Umbilical cord (tissue), 2 donors: ENCODE measurements around the gene PTBP1. TPM values are rescaled to one million over a fixed set of nuclear protein-coding genes. Genes with fewer than 3 reads are reported as not detected.
A peak's percentile ranks its signal among the peaks of the same experiment; 100 is the strongest.

Experiments used
- DNase-seq: peaks from one replicate; pipeline ENCODE4 v3.0.0-alpha.2; 2015; ENCODE audit warnings: low spot score
- total RNA-seq: library from RNA; depleted of rRNA; stranded (reverse); fragments of >200 nt; gene quantifications from one replicate; pipeline ENCODE4 v1.2.3, GENCODE V29; 2014; ENCODE audit warnings: low replicate concordance; ENCODE audit not compliant: insufficient read depth

The PTBP1 gene
- 82.8 TPM for total RNA-seq

- DNase-seq, result peak; percentile 100
Observed at GRCh38 chr19:796692-797527, at the start of gene PTBP1. TSS of gene PTBP1 (plus strand) at chr19:797452. CDS start at chr19:797498, 46 bp downstream.

GRCh38 chr19:748274-748598, 49.0 kb upstream of the PTBP1 start:
- no peak for DNase-seq

- no peak for DNase-seq
Observed at GRCh38 chr19:749811-750210, 47.4 kb upstream of the PTBP1 start.

GRCh38 chr19:750640-751423, 46.4 kb upstream of the PTBP1 start, which contains the start of gene MISP:
TSS of gene MISP (plus strand) at chr19:751112. CDS start at chr19:756947, 5,835 bp downstream.
- DNase-seq, result peak; percentile 54

GRCh38 chr19:751501-752341, 45.5 kb upstream of the PTBP1 start:
- DNase-seq, result peak; percentile 82

- DNase-seq, result peak; percentile 72
Observed at GRCh38 chr19:752652-753517, 44.4 kb upstream of the PTBP1 start.

GRCh38 chr19:754530-754929, 42.7 kb upstream of the PTBP1 start:
- no peak for DNase-seq

- no peak for DNase-seq
Observed at GRCh38 chr19:755063-755462, 42.2 kb upstream of the PTBP1 start.

- no peak for DNase-seq
Observed at GRCh38 chr19:756236-756635, 41.0 kb upstream of the PTBP1 start.

GRCh38 chr19:756821-757688, 40.2 kb upstream of the PTBP1 start:
- DNase-seq, result no peak

- no peak for DNase-seq
Observed at GRCh38 chr19:757811-758668, 39.2 kb upstream of the PTBP1 start.

GRCh38 chr19:763181-763580, 34.1 kb upstream of the PTBP1 start:
- no peak for DNase-seq

GRCh38 chr19:763869-764268, 33.4 kb upstream of the PTBP1 start:
- DNase-seq, result no peak

- DNase-seq, result no peak
Observed at GRCh38 chr19:764301-764700, 33.0 kb upstream of the PTBP1 start.

- no peak for DNase-seq
Observed at GRCh38 chr19:765179-765738, 32.0 kb upstream of the PTBP1 start.

- peak; percentile 98 for DNase-seq
Observed at GRCh38 chr19:768424-768823, 28.8 kb upstream of the PTBP1 start.

GRCh38 chr19:769616-770015, 27.6 kb upstream of the PTBP1 start:
- DNase-seq, result no peak

GRCh38 chr19:771332-771785, 25.9 kb upstream of the PTBP1 start:
- DNase-seq, result no peak
